HepG2 (cell line): Measurements from ENCODE around the gene TAF6. TPM values are rescaled to one million over a fixed set of nuclear protein-coding genes. Genes with fewer than 3 reads are reported as not detected.
A peak's percentile ranks its signal among the peaks of the same experiment; 100 is the strongest.

Source experiments
- ATAC-seq: fragments of 200-7000 bp; cut with Tn5 transposase; 3 replicates; pipeline ENCODE4 v1.9.1; 2020; ENCODE audit warnings: mild to moderate bottlenecking, moderate library complexity
- BruUV-seq: library from RNA; stranded (reverse); fragments of 400-500 nt; replicated peaks from 2 replicates; lab custom pipeline; 2021; lab: Mats Ljungman, UMichigan
- CTCF ChIA-PET: fragments of 300-600 bp; formaldehyde crosslinking; extraction: SDS; loops from one replicate; lab custom pipeline; 2021; ENCODE audit warnings: low total read pairs, inconsistent platforms, low intra/inter-chr PET ratio; lab: Yijun Ruan, JAX
- POLR2A ChIA-PET: fragments of 350-600 bp; sonication (Branson Sonifier 250); formaldehyde crosslinking; loops from one replicate; lab custom pipeline; 2020; ENCODE audit warnings: antibody characterized with exemption, inconsistent platforms; lab: Yijun Ruan, JAX
- DNase-seq: peaks from one replicate; pipeline ENCODE4 v3.0.0-alpha.2; 2015; ENCODE audit warnings: low spot score
- FAIRE-seq: peaks from 3 replicates; lab custom pipeline; 2011; peaks lifted over from hg19 to GRCh38; lab: Jason Lieb, UNC
- H2AFZ ChIP-seq: one replicate; pipeline ENCODE4 v1.6.1; 2011; ENCODE audit warnings: low read length, inconsistent platforms
- H3K27ac ChIP-seq: fragments of 300-600 bp; 3 replicates; pipeline ENCODE4 v1.8.0; 2011; ENCODE audit warnings: mixed run types, mild to moderate bottlenecking, mixed read lengths, low read length, inconsistent platforms; ENCODE audit not compliant: insufficient read depth; ENCODE audit errors: extremely low read length
- H3K27me3 ChIP-seq, 2 experiments: fragments of 200-600 bp in 1 of 2; 2 replicates in 1 of 2; 3 replicates in 1 of 2; pipeline versions ENCODE4 v1.6.0 to v1.8.0; 2011; ENCODE audit warnings: low read length in 2 of 2, mild to moderate bottlenecking in 2 of 2, moderate library complexity in 2 of 2, inconsistent platforms in 1 of 2; ENCODE audit not compliant: insufficient read depth in 2 of 2, control insufficient read depth in 1 of 2
- H3K36me3 ChIP-seq, 2 experiments: fragments of 200-600 bp in 1 of 2; replicated peaks in 1 of 2; 2 replicates in 1 of 2; 3 replicates in 1 of 2; pipeline versions ENCODE4 v1.5.1 to v1.8.0; 2011; ENCODE audit warnings: low read length in 2 of 2, inconsistent platforms in 1 of 2; ENCODE audit not compliant: insufficient read depth in 2 of 2, control insufficient read depth in 1 of 2
- H3K4me1 ChIP-seq: 2 replicates; pipeline ENCODE4 v1.5.1; 2012; ENCODE audit warnings: low read length, inconsistent platforms; ENCODE audit not compliant: insufficient read depth
- H3K4me2 ChIP-seq: 2 replicates; pipeline ENCODE4 v1.6.0; 2011; ENCODE audit warnings: low read depth, low read length, inconsistent platforms
- H3K4me3 ChIP-seq, 3 experiments: fragments of 200-600 bp in 1 of 3; sonication (generic), shearing (Covaris generic) in 1 of 3; replicated peaks in 1 of 3; 2 replicates each; pipeline ENCODE4 v1.5.1; 2011 to 2016; ENCODE audit warnings: low read length in 3 of 3, inconsistent platforms in 2 of 3, low read depth in 2 of 3, mild to moderate bottlenecking in 2 of 3, control low read depth in 1 of 3, mixed read lengths in 1 of 3; ENCODE audit not compliant: insufficient read depth in 1 of 3
- H3K79me2 ChIP-seq: one replicate; pipeline ENCODE4 v1.6.1; 2011; ENCODE audit warnings: low read length, inconsistent platforms; ENCODE audit not compliant: insufficient read depth
- H3K9ac ChIP-seq: 2 replicates; pipeline ENCODE4 v1.6.0; 2011; ENCODE audit warnings: mild to moderate bottlenecking, low read depth, low read length, inconsistent platforms; ENCODE audit not compliant: insufficient read depth
- H3K9me3 ChIP-seq: 2 replicates; pipeline ENCODE4 v1.5.1; 2012; ENCODE audit warnings: mild to moderate bottlenecking, low read length
- H4K20me1 ChIP-seq: 2 replicates; pipeline ENCODE4 v1.6.0; 2011; ENCODE audit warnings: inconsistent platforms, mild to moderate bottlenecking, low read length, moderate library complexity; ENCODE audit not compliant: insufficient read depth
- ETV6 ChIP-seq: sonication (generic); formaldehyde crosslinking; conservative IDR thresholded peaks from 2 replicates; pipeline ENCODE4 v1.4.0; 2020; ENCODE audit warnings: missing genetic modification reagents
- FOXA3 ChIP-seq: IDR thresholded peaks from 2 replicates; pipeline ENCODE4 v1.6.1; 2016; ENCODE audit warnings: missing genetic modification reagents, missing compliant biosample characterization
- HMGA1 ChIP-seq: sonication (generic); formaldehyde crosslinking; conservative IDR thresholded peaks from 2 replicates; pipeline ENCODE4 v1.4.0; 2020; ENCODE audit warnings: missing genetic modification reagents
- MAFK ChIP-seq, 2 experiments: IDR thresholded peaks in 1 of 2; conservative IDR thresholded peaks in 1 of 2; 2 replicates each; pipeline ENCODE4 v1.6.1; 2011; ENCODE audit warnings: improper control_type of control experiment in 2 of 2, low read length in 2 of 2
- MATR3 ChIP-seq: sonication (generic); formaldehyde crosslinking; IDR thresholded peaks from 2 replicates; pipeline ENCODE4 v1.4.0; 2020; ENCODE audit warnings: missing genetic modification reagents
- RAD21 ChIP-seq: fragments of 450-650 bp; formaldehyde crosslinking; IDR thresholded peaks from 2 replicates; pipeline ENCODE4 v1.5.0; 2020; ENCODE audit warnings: mild to moderate bottlenecking
- SALL1 ChIP-seq: sonication (generic); formaldehyde crosslinking; IDR thresholded peaks from 2 replicates; pipeline ENCODE4 v1.8.0; 2022; ENCODE audit warnings: mild to moderate bottlenecking, missing genetic modification reagents
- SIN3A ChIP-seq: IDR thresholded peaks from 2 replicates; pipeline ENCODE4 v1.6.1; 2011; ENCODE audit warnings: low read depth, mild to moderate bottlenecking, control low read depth, low read length, borderline replicate concordance
- SMC3 ChIP-seq: IDR thresholded peaks from 2 replicates; pipeline ENCODE4 v1.6.1; 2011; ENCODE audit warnings: low read length, improper control_type of control experiment
- SMYD3 ChIP-seq: sonication (generic); formaldehyde crosslinking; IDR thresholded peaks from 2 replicates; pipeline ENCODE4 v1.8.1; 2023; ENCODE audit warnings: mild to moderate bottlenecking, missing genetic modification reagents
- STAG1 ChIP-seq: sonication (generic); formaldehyde crosslinking; IDR thresholded peaks from 2 replicates; pipeline ENCODE4 v1.4.0; 2020; ENCODE audit warnings: missing genetic modification reagents
- TSC22D2 ChIP-seq: sonication (generic); formaldehyde crosslinking; IDR thresholded peaks from 2 replicates; pipeline ENCODE4 v1.5.1; 2020; ENCODE audit warnings: missing genetic modification reagents, mild to moderate bottlenecking, borderline replicate concordance
- ZFAT ChIP-seq: sonication (generic); formaldehyde crosslinking; conservative IDR thresholded peaks from 2 replicates; pipeline ENCODE4 v1.8.1; 2023; ENCODE audit warnings: missing genetic modification reagents, inconsistent platforms
- ZFP36L1 ChIP-seq: sonication (generic); formaldehyde crosslinking; IDR thresholded peaks from 2 replicates; pipeline ENCODE4 v1.8.0; 2022; ENCODE audit warnings: mild to moderate bottlenecking, missing genetic modification reagents, moderate library complexity
- ZNF101 ChIP-seq: sonication (generic); formaldehyde crosslinking; IDR thresholded peaks from 2 replicates; pipeline ENCODE4 v1.4.0; 2020; ENCODE audit warnings: mild to moderate bottlenecking, low read depth, missing genetic modification reagents, borderline replicate concordance
- ZNF44 ChIP-seq: sonication (generic); formaldehyde crosslinking; IDR thresholded peaks from 2 replicates; pipeline ENCODE4 v1.5.1; 2020; ENCODE audit warnings: mild to moderate bottlenecking, missing genetic modification reagents
- ZNF614 ChIP-seq: IDR thresholded peaks from 2 replicates; pipeline ENCODE4 v1.6.1; 2018; ENCODE audit warnings: missing biosample characterization, missing genetic modification reagents, inconsistent platforms, borderline replicate concordance
- ZNF629 ChIP-seq: sonication (generic); formaldehyde crosslinking; conservative IDR thresholded peaks from 2 replicates; pipeline ENCODE4 v1.5.0; 2020; ENCODE audit warnings: missing genetic modification reagents
- ZNF724P ChIP-seq: sonication (generic); formaldehyde crosslinking; IDR thresholded peaks from 2 replicates; pipeline ENCODE4 v1.8.0; 2022; ENCODE audit warnings: missing genetic modification reagents, borderline replicate concordance
- WGBS: methylation state at CpG from one replicate; pipeline ENCODE4 v1.1.6; 2017; ENCODE audit warnings: low lambda C conversion rate; 5-methylcytosine and 5-hydroxymethylcytosine counted together
- in situ Hi-C: cut with HindIII; loops from 2 replicates; pipeline ENCODE4 v1.10.0; 2017; ENCODE audit warnings: low pct_unique_long_range_greater_than_20kb; ENCODE audit not compliant: extremely low pct_ligation_motif_present
- intact Hi-C: fragments of 100-400 bp; cut with micrococcal nuclease; formaldehyde crosslinking; loops from one replicate; pipeline ENCODE4 v1.10.0; 2022; ENCODE audit not compliant: unreplicated experiment
- polyA plus RNA-seq, 8 experiments: library from polyadenylated mRNA; depleted of rRNA in 3 of 8; stranded (reverse) in 7 of 8; unstranded in 1 of 8; fragments of >200 nt; fragmentation: Illumina TruSeq in 4 of 8; extraction: Trizol in 4 of 8; gene quantifications; 2 replicates each; pipeline versions ENCODE4 v1.2.1 to v1.2.3, GENCODE V29; 2011 to 2016; ENCODE audit warnings: low read depth in 4 of 8, missing spikeins in 1 of 8, mixed read lengths in 1 of 8; ENCODE audit not compliant: insufficient read depth in 1 of 8
- total RNA-seq, 5 experiments: library from RNA; depleted of rRNA; stranded (reverse); fragments of >200 nt; fragmentation: Illumina TruSeq; extraction: Trizol; gene quantifications; 2 replicates each; pipeline ENCODE4 v1.2.3, GENCODE V29; 2016; ENCODE audit warnings: low read depth in 1 of 5
- TF ChIP-seq, protein P1 (sequence below): sonication (generic); formaldehyde crosslinking; IDR thresholded peaks from 2 replicates; pipeline ENCODE4 v1.5.0; 2020; ENCODE audit warnings: missing genetic modification reagents
- TF ChIP-seq, protein P2 (sequence below): sonication (generic); formaldehyde crosslinking; IDR thresholded peaks from 2 replicates; pipeline ENCODE4 v1.5.0; 2020; ENCODE audit warnings: mild to moderate bottlenecking, missing genetic modification reagents, moderate library complexity

TAF6 gene
- total and polyA plus RNA-seq, 2 of the 13 experiments (the other 11 are each of a cell fraction or from before 2014, with no cell fraction given): 12.9 to 18.8 TPM

DNA sequence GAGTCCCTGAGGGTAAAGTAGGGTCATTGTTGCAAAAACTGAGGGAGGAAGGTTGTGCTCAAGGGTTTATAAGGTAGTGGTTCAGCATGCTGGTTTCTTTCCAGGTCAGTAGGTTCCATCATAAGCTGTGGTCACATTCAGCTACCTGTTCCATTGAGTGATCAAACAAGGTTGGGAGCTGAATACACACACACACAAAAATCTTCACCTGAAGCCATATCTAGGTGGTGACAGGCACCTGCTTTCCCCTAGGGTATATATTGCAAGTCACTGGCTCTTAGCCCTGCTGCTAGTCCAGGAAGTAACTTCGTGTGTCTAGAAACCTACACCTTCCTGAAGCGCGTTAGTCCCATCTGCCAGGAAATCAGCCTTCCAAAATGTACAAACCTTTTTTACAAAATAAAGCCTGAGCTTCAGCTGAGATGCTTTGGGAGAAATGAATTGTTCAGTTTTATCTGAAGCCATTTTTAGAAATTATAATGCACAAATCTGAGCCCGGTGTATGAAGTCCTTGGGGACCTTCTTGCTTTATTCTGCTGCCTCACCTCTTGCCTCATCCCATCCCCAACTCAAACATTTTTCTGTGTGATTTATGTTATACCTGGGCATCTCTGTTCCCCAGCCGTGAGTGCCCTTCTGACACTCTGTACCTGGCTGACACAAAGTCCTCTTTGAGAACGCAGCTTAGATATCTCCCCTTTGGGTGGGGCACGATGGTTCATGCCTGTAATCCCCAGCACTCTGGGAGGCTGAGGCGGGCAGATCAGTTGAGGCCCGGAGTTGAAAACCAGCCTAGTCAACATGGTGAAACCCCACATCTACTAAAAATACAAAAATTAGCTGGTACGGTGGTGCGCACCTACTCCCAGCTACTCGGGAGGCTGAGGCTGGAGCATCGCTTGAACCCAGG is 18.9 kb upstream of the TAF6 start (continued):
- no peak for TF ChIP-seq ZNF101 (CRISPR knock-in tag)
- no peak for TF ChIP-seq ZFAT (CRISPR knock-in tag)
- no peak for TF ChIP-seq HMGA1 (CRISPR knock-in tag)
- TF ChIP-seq ZNF724P: no peak

DNA sequence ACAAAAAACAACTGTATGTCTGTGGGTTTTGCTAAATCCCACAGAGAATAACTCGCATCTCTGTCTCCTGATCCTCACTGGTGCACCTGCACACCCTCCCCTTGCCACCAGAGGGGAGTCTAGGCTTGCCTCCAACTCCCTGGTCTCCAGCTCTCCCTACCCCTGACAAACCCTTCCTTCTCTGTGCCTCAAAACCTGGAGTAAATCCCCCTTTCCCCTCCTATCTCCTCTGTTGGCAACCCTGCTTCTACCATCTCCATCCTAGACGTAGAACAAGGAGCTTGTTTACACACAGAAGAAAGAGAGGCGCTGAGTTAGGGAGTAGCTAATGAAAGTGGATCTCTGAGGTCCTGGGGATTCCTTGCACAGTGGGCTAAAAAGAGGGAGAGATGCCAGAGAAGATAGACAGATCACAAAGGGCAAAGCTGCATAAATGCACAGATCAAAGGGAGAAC is 13.6 kb upstream of the TAF6 start:
- ChIA-PET POLR2A (interaction anchor here (1.0 to 1.7 kb wide), 3 partner anchors 16 to 84 kb away, joined by 3 to 6 read pairs (median 4); partner anchors contain the start of genes AP4M1 and LAMTOR4), CTCF (interaction anchor here (0.9 to 1.9 kb wide), 4 partner anchors 10 to 213 kb away, joined by 3 to 17 read pairs (median 4); no protein-coding TSS in a partner anchor)
- peaks cover 31% of the 10 kb centered on the region for H3K4me1 ChIP-seq
- 6% methylated on average over 3 of the region's 3 CpGs for WGBS
- peak overlapping the region; percentile 27; the same call in 1 of the 2 replicates for H3K9ac ChIP-seq
- H4K20me1 ChIP-seq: no peaks in the 10 kb centered on the region
- no TSS peak for BruUV-seq
- H3K27me3 ChIP-seq: no peaks in the 10 kb centered on the region
- no peaks in the 10 kb centered on the region for H3K36me3 ChIP-seq
- peak overlapping the region; percentile 56 for H2AFZ ChIP-seq
- FAIRE-seq (peak; percentile 95), ATAC-seq (peak; percentile 83), DNase-seq (peak; percentile 57)
- in situ Hi-C loops: loop anchor here (5.0 kb wide), 1 partner anchor 80 kb away; no protein-coding TSS in a partner anchor
- no peaks in the 10 kb centered on the region for H3K79me2 ChIP-seq
- peak overlapping the region; percentile 57 for H3K4me2 ChIP-seq
- H3K27ac ChIP-seq: no peak overlapping the region
- intact Hi-C loops: loop anchor here (2.0 kb wide), 1 partner anchor 84 kb away; no protein-coding TSS in a partner anchor
- no peaks in the 10 kb centered on the region for H3K9me3 ChIP-seq
- H3K4me3 ChIP-seq: no peak overlapping the region
- no peak for TF ChIP-seq SIN3A
- 0 out of 2 replicates have a peak, but pooled peaks have one; percentile 50 for TF ChIP-seq ZNF44
- no peak for TF ChIP-seq ETV6 (CRISPR knock-in tag)
- 0 out of 2 replicates have a peak, but pooled peaks have one; percentile 14 for TF ChIP-seq ZNF614 (CRISPR knock-in tag)
- 0 out of 2 replicates have a peak, but pooled peaks have one; percentile 10 for TF ChIP-seq FOXA3 (CRISPR knock-in tag)
- peak; percentile 95 for TF ChIP-seq STAG1 (CRISPR knock-in tag)
- TF ChIP-seq RAD21 (CRISPR knock-in tag): peak; percentile 82
- TF ChIP-seq MAFK (conservative IDR thresholded peaks at IDR 0.05 in 1 of 2, IDR thresholded peaks at IDR 0.05 in 1 of 2; ENCODE audit: low read length in 2 of 2): 0 out of 4 replicates have a peak, but pooled peaks of 1 of the 2 experiments have one; percentile 2
- 0 out of 2 replicates have a peak, but pooled peaks have one; percentile 11 for TF ChIP-seq ZNF629 (CRISPR knock-in tag)
- TF ChIP-seq SALL1 (CRISPR knock-in tag): peak; percentile 20; the same call in 1 of the 2 replicates
- TF ChIP-seq ZFP36L1 (CRISPR knock-in tag): 0 out of 2 replicates have a peak, but pooled peaks have one; percentile 13
- TF ChIP-seq, protein P1, sequence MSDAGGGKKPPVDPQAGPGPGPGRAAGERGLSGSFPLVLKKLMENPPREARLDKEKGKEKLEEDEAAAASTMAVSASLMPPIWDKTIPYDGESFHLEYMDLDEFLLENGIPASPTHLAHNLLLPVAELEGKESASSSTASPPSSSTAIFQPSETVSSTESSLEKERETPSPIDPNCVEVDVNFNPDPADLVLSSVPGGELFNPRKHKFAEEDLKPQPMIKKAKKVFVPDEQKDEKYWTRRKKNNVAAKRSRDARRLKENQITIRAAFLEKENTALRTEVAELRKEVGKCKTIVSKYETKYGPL (CRISPR knock-in tag): no peak
- TF ChIP-seq SMYD3 (CRISPR knock-in tag): no peak
- no peak for TF ChIP-seq MATR3
- TF ChIP-seq, protein P2, sequence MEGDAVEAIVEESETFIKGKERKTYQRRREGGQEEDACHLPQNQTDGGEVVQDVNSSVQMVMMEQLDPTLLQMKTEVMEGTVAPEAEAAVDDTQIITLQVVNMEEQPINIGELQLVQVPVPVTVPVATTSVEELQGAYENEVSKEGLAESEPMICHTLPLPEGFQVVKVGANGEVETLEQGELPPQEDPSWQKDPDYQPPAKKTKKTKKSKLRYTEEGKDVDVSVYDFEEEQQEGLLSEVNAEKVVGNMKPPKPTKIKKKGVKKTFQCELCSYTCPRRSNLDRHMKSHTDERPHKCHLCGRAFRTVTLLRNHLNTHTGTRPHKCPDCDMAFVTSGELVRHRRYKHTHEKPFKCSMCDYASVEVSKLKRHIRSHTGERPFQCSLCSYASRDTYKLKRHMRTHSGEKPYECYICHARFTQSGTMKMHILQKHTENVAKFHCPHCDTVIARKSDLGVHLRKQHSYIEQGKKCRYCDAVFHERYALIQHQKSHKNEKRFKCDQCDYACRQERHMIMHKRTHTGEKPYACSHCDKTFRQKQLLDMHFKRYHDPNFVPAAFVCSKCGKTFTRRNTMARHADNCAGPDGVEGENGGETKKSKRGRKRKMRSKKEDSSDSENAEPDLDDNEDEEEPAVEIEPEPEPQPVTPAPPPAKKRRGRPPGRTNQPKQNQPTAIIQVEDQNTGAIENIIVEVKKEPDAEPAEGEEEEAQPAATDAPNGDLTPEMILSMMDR (CRISPR knock-in tag): peak; percentile 94
- peak; percentile 93 for TF ChIP-seq SMC3
- TF ChIP-seq TSC22D2 (CRISPR knock-in tag): 0 out of 2 replicates have a peak, but pooled peaks have one; percentile 31
